HG03095 (cell line): Measurements from ENCODE around the gene NPAS3.

Experiments used
- ATAC-seq: cut with Tn5 transposase; IDR thresholded peaks from one replicate; pipeline ENCODE4 v1.9.1; 2021; ENCODE audit warnings: moderate library complexity; ENCODE audit not compliant: unreplicated experiment

The NPAS3 gene

GRCh38 chr14:33567731-33568130 lies 629.1 kb downstream of the NPAS3 start:
- no peak for ATAC-seq

- no peak for ATAC-seq
These were observed 630.4 kb downstream of the NPAS3 start for GRCh38 chr14:33568935-33569579.

DNA sequence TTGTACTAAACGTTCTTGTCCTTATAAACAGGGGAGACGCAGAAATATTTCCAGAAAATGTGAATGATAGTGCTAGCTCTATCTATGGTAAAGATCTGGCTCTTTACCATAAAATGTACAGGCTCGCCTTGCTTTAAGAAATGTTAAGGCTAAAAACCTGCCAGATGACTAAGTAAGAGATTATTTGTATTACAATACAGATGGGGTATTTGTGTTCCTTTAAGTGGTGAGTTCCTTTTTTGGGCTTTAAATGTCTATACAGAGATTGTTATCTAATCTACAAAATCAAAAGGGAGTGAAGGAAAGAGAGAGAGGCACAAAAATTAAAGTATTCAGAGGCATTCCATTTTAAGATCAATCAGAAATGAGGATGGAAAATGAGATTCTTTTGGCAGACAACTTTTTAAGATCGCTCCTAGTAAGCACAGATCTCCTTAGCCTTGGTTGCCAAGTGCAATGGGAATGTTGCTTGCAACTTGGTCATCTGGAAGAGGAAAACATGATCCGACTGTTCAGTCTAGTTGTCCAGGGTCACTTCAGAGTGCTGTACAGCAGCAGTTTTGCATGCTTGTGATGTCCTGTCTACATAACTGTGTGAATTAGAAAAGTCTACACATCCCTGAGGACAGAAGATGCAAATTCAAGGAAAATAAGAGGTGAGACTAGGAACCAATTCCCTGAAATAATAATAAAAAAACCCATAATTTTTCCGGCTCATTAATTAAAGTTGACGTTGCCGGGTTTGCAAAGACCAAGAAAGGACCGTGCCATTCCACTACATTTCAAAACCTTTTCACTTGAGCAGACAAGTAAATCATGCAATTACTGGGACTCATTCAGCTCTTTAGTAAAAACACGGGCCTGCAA lies 631.4 kb downstream of the NPAS3 start:
- ATAC-seq: no peak

DNA sequence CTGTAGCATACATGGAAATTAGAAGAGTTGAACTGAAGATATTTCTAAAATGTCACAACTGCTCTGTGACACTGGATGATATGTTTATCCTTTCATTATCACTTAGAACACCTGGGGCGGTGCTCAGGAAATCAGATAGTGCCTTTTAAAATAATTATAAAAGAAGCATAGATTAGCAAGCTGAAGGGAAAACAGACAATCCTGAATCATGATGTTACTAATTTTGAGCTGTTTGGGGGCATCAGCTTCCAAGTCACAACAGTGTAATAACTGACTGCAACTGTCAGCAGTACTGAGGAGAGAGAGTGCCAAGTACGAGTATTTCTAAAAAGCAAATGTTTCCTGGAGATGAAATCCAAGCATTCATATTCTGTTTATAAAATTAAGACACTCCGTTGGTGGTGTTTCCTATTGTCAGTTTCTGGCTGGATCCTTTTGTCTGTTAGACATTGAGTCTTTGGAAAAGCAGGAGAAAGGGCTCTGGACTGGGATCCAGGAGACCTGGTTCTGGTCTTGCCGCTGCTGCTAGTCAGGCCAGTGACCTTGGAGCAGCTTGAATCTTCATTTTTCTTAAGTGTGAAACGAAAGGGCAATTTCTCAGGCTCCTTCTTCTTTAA lies 632.1 kb downstream of the NPAS3 start:
- ATAC-seq: no peak

DNA sequence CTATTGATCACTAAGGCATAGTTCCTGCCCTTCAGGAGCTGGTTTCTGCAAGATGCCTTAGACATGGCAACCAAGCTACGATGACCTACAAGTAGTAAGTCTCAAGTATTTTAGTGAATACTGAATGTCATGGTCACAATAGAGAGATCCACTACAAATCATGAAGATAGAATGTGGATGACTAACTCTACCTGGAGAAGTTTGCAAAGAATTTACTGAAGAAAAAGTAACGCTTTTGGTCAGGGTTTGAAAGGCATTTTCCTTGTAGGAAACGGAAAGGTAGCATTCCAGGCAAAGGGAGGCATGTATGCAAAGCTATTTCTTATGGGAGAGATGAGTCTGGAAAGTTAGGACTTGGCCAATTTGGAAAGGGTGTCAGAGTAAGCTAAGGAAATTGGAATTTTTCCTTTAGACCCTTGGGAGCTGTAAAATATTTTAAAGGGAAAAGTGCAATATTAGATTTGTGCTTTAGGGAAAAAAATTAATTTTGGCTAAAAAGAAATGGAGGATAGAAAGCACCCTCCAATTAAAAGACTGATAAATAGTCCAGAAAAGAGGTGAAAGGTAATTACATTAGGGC lies 634.7 kb downstream of the NPAS3 start:
- ATAC-seq: no peak

- no peak for ATAC-seq
These were observed 637.3 kb downstream of the NPAS3 start for GRCh38 chr14:33576014-33576413.

- ATAC-seq: no peak
These were observed 640.0 kb downstream of the NPAS3 start for GRCh38 chr14:33578461-33579216.

GRCh38 chr14:33580231-33580749 lies 641.6 kb downstream of the NPAS3 start:
- ATAC-seq: no peak

- no peak for ATAC-seq
These were observed 642.2 kb downstream of the NPAS3 start for GRCh38 chr14:33580841-33581240.

- no peak for ATAC-seq
These were observed 646.0 kb downstream of the NPAS3 start for GRCh38 chr14:33584697-33585096.

DNA sequence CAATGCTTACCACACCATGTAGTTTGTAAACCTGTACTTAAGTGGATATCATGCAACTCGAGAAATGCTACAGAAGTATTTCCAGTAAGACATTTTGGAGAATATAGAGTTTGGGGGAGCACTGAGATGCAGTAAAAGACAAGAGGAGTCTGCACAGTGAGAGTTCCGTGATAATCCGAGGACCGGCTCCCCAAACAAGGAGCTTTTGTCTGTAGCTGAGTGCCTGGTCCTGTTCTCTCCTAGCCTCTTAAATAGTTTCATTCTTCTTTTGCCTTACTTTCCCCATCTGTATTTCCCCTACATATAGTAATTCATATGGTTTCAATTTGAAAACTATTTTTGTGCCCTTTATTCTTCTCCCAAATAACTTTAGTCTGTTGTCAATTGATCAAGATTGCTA lies 648.1 kb downstream of the NPAS3 start:
- ATAC-seq: no peak

- no peak for ATAC-seq
These were observed 649.1 kb downstream of the NPAS3 start for GRCh38 chr14:33587791-33588190.

- no peak for ATAC-seq
These were observed 650.1 kb downstream of the NPAS3 start for GRCh38 chr14:33588771-33589170.

GRCh38 chr14:33589334-33589733 lies 650.7 kb downstream of the NPAS3 start:
- no peak for ATAC-seq

- ATAC-seq: no peak
These were observed 652.4 kb downstream of the NPAS3 start for GRCh38 chr14:33590891-33591630.

GRCh38 chr14:33592297-33592696 lies 653.6 kb downstream of the NPAS3 start:
- no peak for ATAC-seq

DNA sequence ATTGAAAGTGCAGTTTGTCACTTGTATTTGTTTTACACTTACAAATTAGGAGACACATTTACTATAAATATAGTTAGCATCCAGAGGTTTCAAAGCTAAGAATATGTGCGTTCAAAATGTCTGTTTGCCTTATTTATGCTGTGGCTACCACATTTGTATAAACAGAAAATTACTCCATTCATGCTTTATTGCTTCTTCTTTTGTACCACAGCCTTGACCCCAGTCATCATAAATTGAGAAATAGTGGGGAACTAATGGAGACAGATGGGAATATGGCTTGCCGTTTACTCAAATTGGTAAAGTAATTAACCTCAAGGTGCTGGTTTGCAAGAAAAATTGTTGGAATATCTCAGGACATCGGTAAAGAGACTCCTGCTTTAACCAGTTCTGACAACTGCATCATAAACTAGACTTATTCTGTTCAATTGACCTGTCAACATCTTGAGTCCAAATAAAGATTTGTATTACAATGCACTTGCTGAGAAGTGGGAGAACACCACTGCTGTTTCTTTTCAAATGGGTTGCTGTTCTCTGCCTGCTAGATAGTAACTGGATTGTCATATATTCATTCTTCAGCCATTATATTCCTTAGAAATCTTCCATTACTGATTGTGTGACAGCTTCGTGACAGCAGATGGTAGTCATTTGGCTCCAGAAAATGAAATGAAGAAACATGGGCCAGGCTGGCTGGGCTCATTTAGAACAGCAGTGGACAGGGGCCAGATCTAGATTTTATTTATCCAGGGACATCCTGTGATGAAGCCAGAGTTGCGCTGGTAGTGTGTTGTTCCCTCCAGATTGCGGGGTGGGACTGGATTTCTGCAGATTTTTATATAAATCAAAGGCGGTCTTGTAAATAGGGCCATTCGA lies 657.8 kb downstream of the NPAS3 start:
- ATAC-seq: no peak

- no peak for ATAC-seq
These were observed 659.9 kb downstream of the NPAS3 start for GRCh38 chr14:33598582-33598981.

- ATAC-seq: no peak
These were observed 663.7 kb downstream of the NPAS3 start for GRCh38 chr14:33602396-33602795.
